Testis (tissue), 3 donors: Measurements from ENCODE around the gene RLN2. TPM values are rescaled to one million over a fixed set of nuclear protein-coding genes. Genes with fewer than 3 reads are reported as not detected.

ENCODE experiments used
- DNase-seq: peaks from one replicate; pipeline ENCODE4 v3.0.0-alpha.2; 2019
- H3K27ac ChIP-seq, 2 donors: fragments of 200-600 bp; sonication (generic); one replicate each; pipeline ENCODE4 v1.5.1; 2019
- H3K27me3 ChIP-seq: fragments of 200-600 bp; sonication (generic); one replicate; pipeline ENCODE4 v1.5.1; 2019
- H3K36me3 ChIP-seq: fragments of 200-600 bp; sonication (generic); one replicate; pipeline ENCODE4 v1.5.1; 2017; ENCODE audit warnings: low read depth; ENCODE audit errors: missing control alignments
- H3K4me1 ChIP-seq: fragments of 200-600 bp; sonication (generic); one replicate; pipeline ENCODE4 v1.5.1; 2019
- H3K4me3 ChIP-seq, 2 donors: fragments of 200-600 bp; sonication (generic); one replicate each; pipeline ENCODE4 v1.5.1; 2017 to 2019
- H3K9me3 ChIP-seq: fragments of 200-600 bp; sonication (generic); one replicate; pipeline ENCODE4 v1.5.1; 2017
- POLR2A ChIP-seq: fragments of 450-650 bp; IDR thresholded peaks from one replicate; pipeline ENCODE4 v1.6.1; 2017; ENCODE audit warnings: antibody characterized with exemption, mild to moderate bottlenecking, moderate library complexity
- WGBS, 2 donors: methylation state at CpG; one replicate each; pipeline ENCODE4 v1.1.5; 2018; 5-methylcytosine and 5-hydroxymethylcytosine counted together
- intact Hi-C: fragments of 100-400 bp; cut with DNase I; formaldehyde crosslinking; loops from one replicate; pipeline ENCODE4 v1.15.1; 2023; ENCODE audit warnings: low total_unique reads
- polyA plus RNA-seq: library from polyadenylated mRNA; stranded (reverse); fragments of 350-450 nt; fragmentation: Illumina TruSeq; extraction: RNeasy Lipid Tissue Mini Kit (QIAGEN cat#74804); gene quantifications from one replicate; pipeline ENCODE4 v1.2.3, GENCODE V29; 2014; ENCODE audit warnings: low read depth, low replicate concordance; ENCODE audit not compliant: insufficient read depth
- total RNA-seq, 2 donors: library from RNA; depleted of rRNA; stranded (reverse); fragments of >200 nt; gene quantifications; one replicate each; pipeline ENCODE4 v1.2.3, GENCODE V29; 2016
- TF ChIP-seq, protein P1 (sequence below), 3 experiments: fragments of 450-650 bp in 2 of 3; fragments of 200-600 bp in 1 of 3; sonication (generic) in 1 of 3; IDR thresholded peaks; one replicate each; pipeline ENCODE4 v1.5.1; 2016 to 2019; ENCODE audit warnings: antibody characterized with exemption in 3 of 3, mild to moderate bottlenecking in 2 of 3, moderate library complexity in 1 of 3

RLN2 gene
- total and polyA plus RNA-seq, 3 donors from 2014 or later = 0.74 to 8.1 (median 1.7) TPM

DNA sequence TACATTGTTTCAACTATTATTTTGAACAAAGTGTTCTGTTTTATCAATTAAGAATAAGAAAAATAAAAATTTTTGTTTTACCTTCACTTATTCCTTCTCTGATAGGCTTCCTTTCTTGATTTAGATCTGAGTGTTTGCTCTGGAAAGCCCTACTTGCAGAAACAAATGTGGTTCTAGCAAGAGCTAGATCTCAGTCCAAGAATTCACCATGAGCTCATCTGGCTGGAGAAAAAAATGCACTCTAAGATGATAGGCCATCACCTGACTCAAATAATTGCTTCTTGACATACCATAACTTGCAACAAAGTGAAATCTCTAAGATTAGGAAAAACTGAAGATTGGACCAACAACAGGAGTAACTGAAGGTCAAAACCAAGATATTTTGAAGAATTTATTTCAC is 6.3 kb upstream of the RLN2 start:
- Histone ChIP-seq H3K36me3 (no peaks in the 10 kb centered on the region), H3K27me3 (no peaks in the 10 kb centered on the region), H3K4me3 (no peak overlapping the region), H3K27ac (no peak overlapping the region), H3K9me3 (no peaks in the 10 kb centered on the region), H3K4me1 (no peaks in the 10 kb centered on the region)
- DNase-seq = no peak
- TF ChIP-seq, protein P1, sequence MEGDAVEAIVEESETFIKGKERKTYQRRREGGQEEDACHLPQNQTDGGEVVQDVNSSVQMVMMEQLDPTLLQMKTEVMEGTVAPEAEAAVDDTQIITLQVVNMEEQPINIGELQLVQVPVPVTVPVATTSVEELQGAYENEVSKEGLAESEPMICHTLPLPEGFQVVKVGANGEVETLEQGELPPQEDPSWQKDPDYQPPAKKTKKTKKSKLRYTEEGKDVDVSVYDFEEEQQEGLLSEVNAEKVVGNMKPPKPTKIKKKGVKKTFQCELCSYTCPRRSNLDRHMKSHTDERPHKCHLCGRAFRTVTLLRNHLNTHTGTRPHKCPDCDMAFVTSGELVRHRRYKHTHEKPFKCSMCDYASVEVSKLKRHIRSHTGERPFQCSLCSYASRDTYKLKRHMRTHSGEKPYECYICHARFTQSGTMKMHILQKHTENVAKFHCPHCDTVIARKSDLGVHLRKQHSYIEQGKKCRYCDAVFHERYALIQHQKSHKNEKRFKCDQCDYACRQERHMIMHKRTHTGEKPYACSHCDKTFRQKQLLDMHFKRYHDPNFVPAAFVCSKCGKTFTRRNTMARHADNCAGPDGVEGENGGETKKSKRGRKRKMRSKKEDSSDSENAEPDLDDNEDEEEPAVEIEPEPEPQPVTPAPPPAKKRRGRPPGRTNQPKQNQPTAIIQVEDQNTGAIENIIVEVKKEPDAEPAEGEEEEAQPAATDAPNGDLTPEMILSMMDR (IDR thresholded peaks at IDR 0.05) = no peak
- no peak for TF ChIP-seq POLR2A
- intact Hi-C loops = no loop called here

DNA sequence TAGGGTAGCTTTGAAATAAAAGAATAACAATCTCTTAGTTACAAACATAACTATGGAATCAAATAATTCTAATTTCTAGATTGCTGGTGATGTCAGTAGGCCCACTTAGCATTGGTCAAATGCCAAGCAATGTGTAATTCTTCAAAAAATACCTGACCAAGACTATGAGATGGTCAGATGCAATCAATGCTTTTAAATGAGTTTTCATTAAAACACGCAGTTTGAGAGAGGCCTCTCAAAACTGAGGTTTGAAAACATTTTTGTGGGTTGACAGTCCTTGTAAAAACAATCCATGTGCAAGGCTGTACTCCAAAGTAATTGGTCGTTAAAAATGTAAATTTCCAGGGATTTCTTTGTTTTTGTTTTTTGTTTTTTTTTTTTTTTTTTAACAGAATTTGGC is 1.2 kb upstream of the RLN2 start:
- DNase-seq = no peak
- WGBS, 2 donors = 87 to 89% methylated on average over 2 of the region's 2 CpGs
- Histone ChIP-seq H3K27ac (no peak overlapping the region), H3K9me3 (no peaks in the 10 kb centered on the region), H3K36me3 (no peaks in the 10 kb centered on the region), H3K4me3 (no peak overlapping the region), H3K27me3 (no peaks in the 10 kb centered on the region), H3K4me1 (no peaks in the 10 kb centered on the region)
- TF ChIP-seq, protein P1 (IDR thresholded peaks at IDR 0.05) = no peak
- no peak for TF ChIP-seq POLR2A
- intact Hi-C loops = no loop called here

DNA sequence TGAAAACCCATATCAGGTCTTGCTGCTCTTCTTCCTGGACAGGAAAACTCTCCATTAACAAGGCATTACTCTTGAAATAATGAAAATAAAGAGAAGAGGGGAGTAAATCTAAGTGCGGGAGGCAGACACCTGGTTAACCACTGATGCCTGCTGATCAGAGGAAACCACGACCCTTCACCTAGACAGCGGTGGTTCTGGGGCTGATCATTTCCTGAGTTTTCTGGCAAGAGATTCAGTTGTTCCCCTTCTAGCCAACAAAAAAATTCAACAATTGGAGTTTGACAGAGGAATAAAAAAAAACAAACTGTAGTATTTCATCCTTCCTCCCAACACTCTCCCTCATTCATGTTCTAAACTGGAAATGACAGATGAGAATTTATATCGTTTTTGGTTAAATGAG is 3.0 kb downstream of the RLN2 start:
- Histone ChIP-seq H3K4me1 (no peaks in the 10 kb centered on the region), H3K36me3 (no peaks in the 10 kb centered on the region), H3K27me3 (no peaks in the 10 kb centered on the region), H3K27ac (no peak overlapping the region), H3K4me3 (no peak overlapping the region), H3K9me3 (no peaks in the 10 kb centered on the region)
- 72 to 76% methylated on average over 4 of the region's 4 CpGs for WGBS, 2 donors
- intact Hi-C loops = no loop called here
- DNase-seq = no peak
- TF ChIP-seq POLR2A = no peak
- TF ChIP-seq, protein P1 (IDR thresholded peaks at IDR 0.05) = no peak

DNA sequence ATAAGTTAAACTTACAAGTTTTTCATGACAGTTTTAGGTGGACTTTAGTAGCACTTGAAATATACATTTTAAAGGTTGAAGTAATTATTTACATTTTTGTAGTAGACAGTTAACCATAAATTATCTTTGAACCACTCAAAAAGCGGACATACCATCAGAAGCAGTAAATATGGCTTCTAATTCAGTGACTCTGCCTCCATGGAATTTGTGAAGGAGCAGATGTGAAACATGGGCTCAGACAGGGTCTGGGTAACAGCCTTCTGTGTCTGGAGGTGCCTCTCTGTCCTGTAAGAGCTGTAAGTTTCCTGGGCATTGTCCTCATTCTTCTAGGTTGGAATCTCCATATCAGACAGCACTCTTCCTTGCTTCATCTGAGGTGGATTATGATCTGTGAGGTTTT is 12.4 kb downstream of the RLN2 start:
- DNase-seq = no peak
- intact Hi-C loops = no loop called here
- no peak for TF ChIP-seq POLR2A
- TF ChIP-seq, protein P1 (IDR thresholded peaks at IDR 0.05) = no peak
- Histone ChIP-seq H3K36me3 (no peaks in the 10 kb centered on the region), H3K4me3 (no peak overlapping the region), H3K27me3 (no peaks in the 10 kb centered on the region), H3K27ac (no peak overlapping the region), H3K4me1 (no peaks in the 10 kb centered on the region), H3K9me3 (no peaks in the 10 kb centered on the region)
- 83 to 88% methylated on average over 1 of the region's 1 CpG for WGBS, 2 donors

DNA sequence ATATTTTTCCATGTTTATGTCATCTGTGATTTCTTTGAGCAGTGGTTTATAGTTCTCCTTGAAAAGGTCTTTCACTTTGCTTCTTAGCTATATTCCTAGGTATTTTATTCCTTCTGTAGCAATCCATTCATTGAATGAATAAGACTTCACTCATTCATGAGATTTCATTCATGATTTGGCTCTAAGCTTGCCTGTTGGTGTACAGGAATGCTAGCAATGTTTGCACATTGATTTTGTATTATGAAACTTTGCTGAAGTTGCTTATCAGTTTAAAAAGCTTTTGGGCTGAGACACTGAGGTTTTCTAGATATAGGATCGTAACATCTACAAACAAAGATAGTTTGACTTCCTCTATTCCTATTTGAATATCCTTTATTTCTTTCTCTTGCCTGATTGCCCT is 15.9 kb downstream of the RLN2 start:
- no peak for DNase-seq
- Histone ChIP-seq H3K4me1 (no peaks in the 10 kb centered on the region), H3K27me3 (no peaks in the 10 kb centered on the region), H3K27ac (no peak overlapping the region), H3K36me3 (no peaks in the 10 kb centered on the region), H3K9me3 (no peaks in the 10 kb centered on the region), H3K4me3 (no peak overlapping the region)
- intact Hi-C loops = no loop called here
- no peak for TF ChIP-seq POLR2A
- TF ChIP-seq, protein P1 (IDR thresholded peaks at IDR 0.05) = no peak
- WGBS, 2 donors = 83 to 89% methylated on average over 1 of the region's 1 CpG
